Activated naive CD4-positive, alpha-beta T cell treated with anti-CD3 and anti-CD28 coated beads, Interleukin-2, amount 50 U/mL, for 24 hours (primary cell): ENCODE measurements around the gene PDE12.
A peak's percentile ranks its signal among the peaks of the same experiment; 100 is the strongest.
"Not testable (repeated sequence)": the region's sequence is repeated elsewhere in the genome, so short reads cannot be mapped to it uniquely, and the experiment has no call there.

ENCODE experiments used
- H3K27ac Mint-ChIP-seq: one replicate; pipeline ENCODE4 v1.8.0; 2021; ENCODE audit warnings: mild to moderate bottlenecking, mixed read lengths
- H3K27me3 Mint-ChIP-seq: one replicate; pipeline ENCODE4 v1.8.0; 2021; ENCODE audit warnings: mixed read lengths
- H3K36me3 Mint-ChIP-seq: one replicate; pipeline ENCODE4 v1.8.0; 2021; ENCODE audit warnings: mixed read lengths
- H3K4me1 Mint-ChIP-seq: one replicate; pipeline ENCODE4 v1.8.0; 2021; ENCODE audit warnings: mixed read lengths
- H3K4me3 Mint-ChIP-seq: one replicate; pipeline ENCODE4 v1.8.0; 2021; ENCODE audit warnings: mild to moderate bottlenecking, mixed read lengths
- H3K9me3 Mint-ChIP-seq: one replicate; pipeline ENCODE4 v1.8.0; 2021; ENCODE audit warnings: mixed read lengths

Gene PDE12

GRCh38 chr3:57604971-57605370 is 48.9 kb downstream of the PDE12 start:
- H3K4me1 Mint-ChIP-seq, result peaks cover 5% of the 10 kb centered on the region
- peaks cover 25% of the 10 kb centered on the region for H3K9me3 Mint-ChIP-seq
- no peak overlapping the region for H3K27ac Mint-ChIP-seq
- H3K27me3 Mint-ChIP-seq, result no peaks in the 10 kb centered on the region
- peaks cover 30% of the 10 kb centered on the region for H3K36me3 Mint-ChIP-seq
- H3K4me3 Mint-ChIP-seq, result no peak overlapping the region

DNA sequence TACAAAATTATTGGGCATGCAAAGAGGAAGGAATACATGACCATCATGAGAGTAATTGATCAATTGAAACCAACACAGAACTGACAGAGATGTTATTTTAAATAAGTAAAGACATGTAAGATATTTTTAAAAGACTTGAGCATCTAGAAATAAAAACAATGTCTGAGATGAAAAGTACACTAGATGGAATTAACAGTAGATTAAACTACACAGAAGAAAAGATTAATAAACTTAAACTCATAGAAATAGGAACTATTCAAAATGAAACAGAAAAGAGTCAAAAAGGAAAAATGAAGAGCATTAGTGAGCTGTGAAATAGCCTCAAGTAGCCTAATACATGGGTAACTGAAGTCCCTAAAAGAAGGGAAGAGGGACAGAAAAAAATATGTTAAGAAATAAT is 49.6 kb downstream of the PDE12 start:
- Mint-ChIP-seq H3K27me3 (no peaks in the 10 kb centered on the region), H3K4me3 (no peak overlapping the region), H3K9me3 (peaks cover 25% of the 10 kb centered on the region), H3K36me3 (peaks cover 33% of the 10 kb centered on the region), H3K4me1 (peaks cover 5% of the 10 kb centered on the region), H3K27ac (no peak overlapping the region)

- H3K4me3 Mint-ChIP-seq, H3K4me1 Mint-ChIP-seq, H3K27me3 Mint-ChIP-seq, H3K27ac Mint-ChIP-seq: not testable (repeated sequence)
- H3K9me3 Mint-ChIP-seq, result peaks cover 11% of the 10 kb centered on the region
- peaks cover 25% of the 10 kb centered on the region for H3K36me3 Mint-ChIP-seq
These were observed 55.8 kb downstream of the PDE12 start for GRCh38 chr3:57611870-57612269.

- peaks cover 6% of the 10 kb centered on the region for H3K36me3 Mint-ChIP-seq
- no peaks in the 10 kb centered on the region for H3K9me3 Mint-ChIP-seq
- H3K27me3 Mint-ChIP-seq, result no peaks in the 10 kb centered on the region
- H3K4me1 Mint-ChIP-seq, result no peaks in the 10 kb centered on the region
- peak overlapping the region; percentile 90 for H3K27ac Mint-ChIP-seq
- H3K4me3 Mint-ChIP-seq, result no peak overlapping the region
These were observed 60.2 kb downstream of the PDE12 start for GRCh38 chr3:57616233-57616632.
